ENCODE data around the gene RAET1G.
"Not testable (repeated sequence)": the region's sequence is repeated elsewhere in the genome, so short reads cannot be mapped to it uniquely, and the experiment has no call there.

The RAET1G gene

GRCh38 chr6:149899486-149899885 is 23.4 kb downstream of the RAET1G start:
- DNase-seq (ENCODE audit: extremely low spot score, insufficient read length, low read depth) (no peak), FAIRE-seq (no peak)

- FAIRE-seq (no peak), DNase-seq (ENCODE audit: extremely low spot score, insufficient read length, low read depth) (no peak)
Observed at GRCh38 chr6:149898966-149899365, 24.0 kb downstream of the RAET1G start.

DNA sequence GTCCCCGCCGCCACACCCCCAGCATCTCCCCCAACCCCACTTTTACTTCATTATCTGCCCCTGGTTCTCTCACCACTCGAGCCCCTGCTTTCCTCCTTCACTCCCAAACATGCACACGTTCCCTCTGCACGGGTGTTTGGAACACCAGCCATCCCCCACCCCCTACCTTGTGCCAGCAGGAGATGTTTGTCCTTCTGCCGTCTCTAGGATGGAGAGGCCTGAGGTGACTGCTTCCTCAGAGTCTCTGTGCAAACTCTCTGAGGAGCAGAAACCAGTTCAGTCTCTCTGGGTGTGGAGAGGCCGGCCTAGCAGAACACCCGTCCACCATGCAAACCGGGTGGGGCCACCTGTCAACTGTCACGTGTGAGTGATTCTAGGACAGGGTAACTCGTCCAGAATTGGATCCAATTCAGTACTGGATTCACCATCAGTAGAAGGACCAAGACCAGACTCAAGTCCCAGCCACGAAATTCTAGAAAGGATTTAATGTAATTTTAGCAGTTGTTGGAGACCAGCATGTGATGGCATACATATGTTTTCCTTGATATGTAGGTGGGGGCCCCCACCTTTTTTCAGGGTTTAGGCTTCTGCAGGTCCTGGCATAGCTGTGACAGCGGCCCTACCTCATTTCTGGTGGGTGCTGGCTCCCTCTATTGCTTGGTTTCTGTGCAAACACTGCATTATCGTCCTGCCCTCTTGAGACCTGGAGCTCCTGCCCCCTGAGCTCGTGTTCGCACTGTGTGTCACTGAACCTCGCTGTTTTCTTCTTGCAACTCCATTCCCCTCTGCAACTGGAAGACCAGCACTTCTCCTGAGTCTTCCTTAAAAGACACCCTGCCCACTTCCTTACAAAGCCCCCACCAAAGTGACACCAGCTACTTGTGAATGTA is 24.8 kb downstream of the RAET1G start, which contains the start of gene RAET1E:
TSS of gene RAET1E (minus strand) at position 259 of the 890 bp plus-strand sequence. CDS start 7,212 bp downstream, outside the sequence.
- no peak for DNase-seq (ENCODE audit: extremely low spot score, insufficient read length, low read depth)

DNA sequence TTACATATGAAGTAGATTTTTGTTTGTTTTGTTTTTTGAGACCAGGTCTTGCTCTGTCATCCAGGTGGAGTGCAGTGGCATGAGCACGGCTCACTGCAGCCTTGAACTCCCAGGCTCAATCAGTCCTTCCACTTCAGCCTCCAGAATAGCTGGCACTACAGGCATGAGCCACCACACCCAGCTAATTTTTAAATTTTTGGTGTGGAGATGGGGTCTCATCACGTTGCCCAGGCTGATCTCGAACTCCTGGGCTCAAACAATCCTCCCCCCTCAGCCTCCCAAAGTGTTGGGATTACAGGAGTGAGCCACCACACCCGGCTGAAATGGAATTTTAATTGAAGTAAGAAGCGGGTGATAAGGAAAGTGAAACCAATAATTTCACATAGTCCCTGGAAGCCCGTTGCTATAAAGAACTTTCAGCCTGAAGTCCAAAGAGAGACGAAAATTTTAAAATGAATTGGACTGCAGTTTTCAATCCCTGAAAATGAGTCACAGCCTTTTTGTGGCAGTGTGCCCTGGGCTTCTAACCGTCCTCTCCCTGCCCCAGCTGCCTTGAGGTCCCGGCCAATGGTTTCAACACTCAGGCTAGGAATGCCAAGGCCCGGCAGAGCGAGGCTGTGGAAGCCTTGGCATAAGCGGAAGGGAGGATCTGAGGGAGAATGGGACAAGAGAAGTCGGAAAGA is 25.8 kb downstream of the RAET1G start:
- DNase-seq (ENCODE audit: extremely low spot score, insufficient read length, low read depth) (no peak), FAIRE-seq (no peak)

More for the DNA sequence above, 24.8 kb downstream of the RAET1G start, which contains the start of gene RAET1E:
- FAIRE-seq, result no peak

DNA sequence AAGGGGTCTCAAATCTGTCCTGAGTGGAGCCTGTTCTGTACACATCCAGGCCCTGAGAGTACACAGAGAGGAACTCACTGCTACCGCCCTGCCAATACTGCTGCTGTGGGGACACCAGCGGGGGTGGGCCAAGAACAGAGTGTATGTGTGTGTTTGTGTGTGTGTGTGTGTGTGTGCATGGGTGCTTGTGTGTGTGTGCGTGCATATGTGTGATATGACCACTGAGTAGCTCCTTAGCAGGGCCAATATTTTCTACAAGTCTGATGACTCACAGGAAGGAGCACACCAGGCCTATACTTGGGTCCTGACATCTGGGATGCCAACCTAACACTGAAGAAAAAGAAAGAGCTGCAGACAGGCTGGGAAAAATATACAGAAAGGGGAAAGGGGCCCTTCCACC is 26.4 kb downstream of the RAET1G start:
- DNase-seq (ENCODE audit: extremely low spot score, insufficient read length, low read depth) (no peak), FAIRE-seq (no peak)

DNA sequence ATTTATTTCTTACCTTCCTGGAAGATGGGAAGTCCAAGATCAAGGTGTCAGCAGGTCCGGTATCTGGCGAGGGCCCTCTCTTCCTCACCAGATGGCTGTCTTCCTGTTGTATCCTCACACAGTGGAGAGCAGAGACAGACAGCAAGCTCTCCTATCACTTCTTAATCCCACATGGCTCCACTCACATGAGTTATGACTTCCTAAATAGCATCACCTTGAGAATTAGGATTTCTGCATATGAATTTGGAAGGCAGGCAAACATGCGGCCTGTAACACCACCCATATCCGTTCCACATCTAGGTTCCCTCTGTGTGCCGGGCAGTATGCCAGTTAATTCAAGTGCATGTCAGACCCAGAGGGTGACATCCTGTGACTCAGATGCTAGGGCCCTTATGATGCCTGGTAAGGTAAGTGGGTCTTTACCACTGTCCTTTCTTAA is 27.1 kb downstream of the RAET1G start:
- DNase-seq (ENCODE audit: extremely low spot score, insufficient read length, low read depth) (no peak), FAIRE-seq (no peak)

DNA sequence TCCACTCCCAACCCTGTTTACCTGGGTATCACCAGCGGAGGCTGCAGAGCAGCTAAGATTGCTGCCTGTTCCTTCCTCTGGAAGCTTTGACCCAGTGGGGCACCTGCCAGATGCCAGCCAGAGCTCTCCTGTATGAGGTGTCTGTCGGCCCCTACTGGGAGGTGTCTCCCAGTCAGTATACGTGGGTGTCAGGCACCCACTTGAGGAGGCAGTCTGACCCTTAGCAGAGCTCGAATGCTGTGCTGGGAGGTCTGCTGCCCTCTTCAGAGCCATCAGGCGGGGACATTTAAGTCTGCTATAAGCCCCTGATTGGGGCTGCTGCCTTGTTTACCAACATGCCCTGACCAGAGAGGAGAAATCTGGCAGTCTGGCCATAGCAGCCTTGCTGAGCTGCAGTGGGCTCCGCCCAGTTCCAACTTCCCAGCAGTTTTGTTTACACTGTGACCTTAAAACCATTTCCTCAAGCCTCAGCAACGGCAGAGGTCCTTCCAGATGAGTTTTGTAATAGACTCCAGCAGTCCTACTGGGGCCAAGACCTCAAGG is 27.8 kb downstream of the RAET1G start:
- DNase-seq (ENCODE audit: extremely low spot score, insufficient read length, low read depth) (no peak), FAIRE-seq (no peak)

- FAIRE-seq; DNase-seq (ENCODE audit: extremely low spot score, insufficient read length, low read depth): not testable (repeated sequence)
Observed at GRCh38 chr6:149891864-149892263, 31.1 kb downstream of the RAET1G start.

- no peak for DNase-seq (ENCODE audit: extremely low spot score, insufficient read length, low read depth)
- no peak for FAIRE-seq
Observed at GRCh38 chr6:149891259-149891658, 31.7 kb downstream of the RAET1G start.

DNA sequence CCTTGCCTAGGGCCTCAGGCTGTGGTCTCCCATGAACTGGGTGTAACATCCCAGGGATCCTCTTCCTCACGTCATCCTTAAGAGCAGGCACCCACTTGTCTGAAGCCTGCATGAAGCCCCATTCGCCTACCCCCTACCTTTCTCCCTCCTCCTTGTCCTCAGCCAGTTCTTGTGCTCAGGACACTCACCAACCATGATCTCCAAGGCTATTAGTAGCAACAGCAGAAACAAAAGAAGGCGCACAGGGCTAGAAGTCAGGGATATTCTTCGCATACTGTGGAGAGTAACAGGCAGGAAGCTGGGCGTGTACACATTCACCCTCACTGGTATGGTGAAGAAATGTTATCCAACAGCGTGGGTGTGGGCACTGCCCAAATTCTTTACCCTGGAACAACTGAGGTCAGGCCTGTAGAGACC is 32.3 kb downstream of the RAET1G start:
- FAIRE-seq, result no peak
- DNase-seq (ENCODE audit: extremely low spot score, insufficient read length, low read depth), result no peak

GRCh38 chr6:149889326-149889725 is 33.6 kb downstream of the RAET1G start:
- DNase-seq (ENCODE audit: extremely low spot score, insufficient read length, low read depth), result no peak
- no peak for FAIRE-seq

GRCh38 chr6:149888659-149889058 is 34.3 kb downstream of the RAET1G start:
- FAIRE-seq, result no peak

GRCh38 chr6:149888093-149888492 is 34.8 kb downstream of the RAET1G start:
- FAIRE-seq, result no peak

More at GRCh38 chr6:149888659-149889058, 34.3 kb downstream of the RAET1G start:
- DNase-seq (ENCODE audit: extremely low spot score, insufficient read length, low read depth), result no peak

DNA sequence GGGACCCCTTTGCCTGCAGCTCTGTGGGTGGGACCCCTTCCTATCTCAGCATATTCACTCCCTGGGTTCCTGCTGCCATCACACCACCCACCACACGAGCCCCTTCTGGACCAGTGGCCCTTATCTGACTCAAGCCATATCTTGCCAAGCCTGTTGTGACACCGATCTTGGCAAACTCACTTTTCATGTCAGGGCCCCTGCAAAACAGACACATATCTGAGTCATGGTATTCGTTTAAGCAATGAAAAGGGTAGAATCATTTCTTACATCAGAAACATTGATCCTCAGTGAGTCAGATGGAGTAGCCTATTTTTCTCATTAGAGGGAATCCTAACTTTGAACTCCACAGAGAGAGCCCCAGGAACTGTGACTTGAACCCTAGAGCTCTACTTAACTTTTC is 35.6 kb downstream of the RAET1G start:
- DNase-seq (ENCODE audit: extremely low spot score, insufficient read length, low read depth) (no peak), FAIRE-seq (no peak)

More at GRCh38 chr6:149888093-149888492, 34.8 kb downstream of the RAET1G start:
- no peak for DNase-seq (ENCODE audit: extremely low spot score, insufficient read length, low read depth)

DNA sequence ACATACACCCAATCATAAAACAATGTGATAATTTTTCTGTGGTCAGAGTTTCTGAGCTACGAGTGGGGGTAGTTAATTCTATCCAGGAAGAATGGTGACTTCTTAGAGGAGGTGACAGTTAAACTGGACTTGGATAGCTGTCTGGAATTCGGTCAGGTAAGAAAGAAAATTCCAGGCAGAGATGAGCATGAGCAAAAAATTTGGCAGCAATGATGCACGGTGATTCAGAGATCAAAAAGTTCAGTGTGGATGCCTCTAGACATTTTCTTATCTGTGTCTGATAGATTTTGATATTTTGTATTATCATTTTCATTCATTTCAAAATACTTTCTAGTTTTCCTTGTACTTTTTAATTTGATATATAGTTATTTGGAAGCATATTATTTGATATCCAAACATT is 37.0 kb downstream of the RAET1G start:
- no peak for DNase-seq (ENCODE audit: extremely low spot score, insufficient read length, low read depth)
- FAIRE-seq, result no peak

- FAIRE-seq (no peak), DNase-seq (ENCODE audit: extremely low spot score, insufficient read length, low read depth) (no peak)
Observed at GRCh38 chr6:149884617-149885016, 38.3 kb downstream of the RAET1G start.

DNA sequence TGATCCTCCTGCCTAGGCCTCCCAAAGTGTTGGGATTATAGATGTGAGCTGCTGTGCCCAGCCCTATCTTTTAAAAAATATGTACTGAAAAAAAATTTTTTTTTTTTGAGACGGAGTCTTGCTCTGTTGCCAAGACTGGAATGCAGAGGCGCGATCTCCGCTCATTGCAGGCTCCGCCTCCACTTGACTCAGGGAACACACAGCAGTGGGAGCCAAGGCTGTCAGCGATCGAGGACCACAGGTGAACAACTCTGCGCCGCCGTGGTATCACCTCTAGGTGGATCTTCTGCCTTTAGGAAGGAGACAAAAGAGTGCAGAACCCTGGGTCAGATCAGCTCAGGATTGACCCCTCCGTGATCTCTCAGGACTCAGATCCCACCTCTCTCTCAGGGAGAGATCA is 38.7 kb downstream of the RAET1G start:
- FAIRE-seq, result no peak
- no peak for DNase-seq (ENCODE audit: extremely low spot score, insufficient read length, low read depth)

GRCh38 chr6:149881860-149882259 is 41.1 kb downstream of the RAET1G start:
- no peak for DNase-seq (ENCODE audit: extremely low spot score, insufficient read length, low read depth)
- no peak for FAIRE-seq

DNA sequence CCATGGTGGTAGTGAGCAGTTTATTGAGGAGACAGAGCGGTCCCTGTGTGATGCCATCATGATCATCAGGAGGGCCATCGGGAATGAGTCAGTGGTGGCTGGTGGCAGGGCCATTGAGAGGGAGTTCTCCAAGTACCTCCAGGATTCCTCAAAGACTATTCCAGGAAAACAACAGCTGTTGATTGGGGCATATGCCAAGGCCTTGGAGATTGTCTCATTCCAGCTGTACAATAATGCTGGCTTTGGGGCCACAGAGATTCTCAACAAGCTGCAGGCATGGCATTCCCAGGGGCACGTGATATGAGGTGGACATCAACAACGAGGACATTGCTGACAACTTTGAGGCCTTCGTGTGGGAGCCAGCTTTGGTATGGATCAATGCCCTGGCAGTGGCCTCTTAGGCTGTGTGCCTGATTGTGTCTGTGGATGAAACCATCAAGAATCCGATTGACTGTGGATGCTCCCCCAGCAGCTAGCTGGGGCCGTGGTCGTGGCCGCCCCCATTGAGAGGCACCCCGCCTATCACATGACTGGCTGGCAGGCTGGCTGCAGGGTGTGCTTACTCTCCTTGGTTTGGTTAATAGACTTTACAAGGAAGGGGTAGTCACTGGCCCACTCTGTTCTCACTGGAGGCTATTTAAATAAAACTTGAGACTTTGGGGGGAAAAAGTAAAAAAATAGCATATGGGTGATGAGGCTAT is 41.7 kb downstream of the RAET1G start:
- no peak for DNase-seq (ENCODE audit: extremely low spot score, insufficient read length, low read depth)
- no peak for FAIRE-seq

DNA sequence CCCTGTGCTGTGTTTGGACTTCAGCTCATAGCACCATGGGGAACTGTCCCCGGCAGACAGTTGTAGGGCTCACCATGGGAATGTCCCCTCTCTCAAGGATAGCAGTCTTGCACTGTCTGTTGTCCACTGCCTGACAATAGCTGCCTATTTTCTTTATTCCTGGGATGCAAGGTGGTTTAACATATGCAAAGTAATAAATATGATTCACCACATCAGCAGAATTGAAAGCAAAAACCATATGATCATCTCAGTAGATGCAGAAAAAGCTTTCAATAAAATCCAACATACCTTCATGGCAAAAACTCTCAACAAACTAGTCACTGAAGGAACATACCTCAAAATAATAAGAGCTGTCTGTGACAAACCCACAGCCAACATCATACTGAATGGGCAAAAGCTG is 45.3 kb downstream of the RAET1G start:
- FAIRE-seq, result no peak

More for the DNA sequence above, 45.3 kb downstream of the RAET1G start:
- DNase-seq (ENCODE audit: extremely low spot score, insufficient read length, low read depth), result no peak
